HL-60 (cell line): ENCODE measurements around the gene ZNF469.

ENCODE experiments used
- DNase-seq, 2 experiments: peaks; one replicate each; pipeline ENCODE4 v3.0.0-alpha.2; 2010 to 2020; ENCODE audit warnings: low read depth in 1 of 2, low spot score in 1 of 2
- H3K27ac ChIP-seq: fragments of 250-450 bp; sonication (Bioruptor Pico); replicated peaks from 2 replicates; pipeline ENCODE4 v1.5.1; 2020; ENCODE audit warnings: mild to moderate bottlenecking, moderate library complexity
- H3K27me3 ChIP-seq: fragments of 250-450 bp; sonication (Bioruptor Pico); 2 replicates; pipeline ENCODE4 v1.5.1; 2021; ENCODE audit warnings: mild to moderate bottlenecking, moderate library complexity; ENCODE audit not compliant: insufficient read depth, poor library complexity, severe bottlenecking
- H3K4me3 ChIP-seq: replicated peaks from 2 replicates; pipeline ENCODE4 v1.5.1; 2011; ENCODE audit warnings: mild to moderate bottlenecking, control low read depth, low read length; ENCODE audit not compliant: insufficient read depth
- GABPA ChIP-seq: IDR thresholded peaks from 2 replicates; pipeline ENCODE4 v1.6.1; 2012; ENCODE audit warnings: low read depth
- POLR2AphosphoS5 ChIP-seq: IDR thresholded peaks from 2 replicates; pipeline ENCODE4 v1.6.1; 2012; ENCODE audit warnings: low read depth
- SPI1 ChIP-seq: IDR thresholded peaks from 2 replicates; pipeline ENCODE4 v1.6.1; 2012; ENCODE audit warnings: low read depth, mild to moderate bottlenecking, borderline replicate concordance
- TF ChIP-seq, protein P1 (sequence below): IDR thresholded peaks from 2 replicates; pipeline ENCODE4 v1.6.1; 2012; ENCODE audit warnings: low read depth; ENCODE audit not compliant: insufficient replicate concordance
- TF ChIP-seq, protein P2 (sequence below): IDR thresholded peaks from one replicate; pipeline ENCODE4 v1.5.1; 2011; ENCODE audit warnings: low read length, control low read depth, inconsistent platforms; ENCODE audit not compliant: insufficient read depth

The ZNF469 gene

DNA sequence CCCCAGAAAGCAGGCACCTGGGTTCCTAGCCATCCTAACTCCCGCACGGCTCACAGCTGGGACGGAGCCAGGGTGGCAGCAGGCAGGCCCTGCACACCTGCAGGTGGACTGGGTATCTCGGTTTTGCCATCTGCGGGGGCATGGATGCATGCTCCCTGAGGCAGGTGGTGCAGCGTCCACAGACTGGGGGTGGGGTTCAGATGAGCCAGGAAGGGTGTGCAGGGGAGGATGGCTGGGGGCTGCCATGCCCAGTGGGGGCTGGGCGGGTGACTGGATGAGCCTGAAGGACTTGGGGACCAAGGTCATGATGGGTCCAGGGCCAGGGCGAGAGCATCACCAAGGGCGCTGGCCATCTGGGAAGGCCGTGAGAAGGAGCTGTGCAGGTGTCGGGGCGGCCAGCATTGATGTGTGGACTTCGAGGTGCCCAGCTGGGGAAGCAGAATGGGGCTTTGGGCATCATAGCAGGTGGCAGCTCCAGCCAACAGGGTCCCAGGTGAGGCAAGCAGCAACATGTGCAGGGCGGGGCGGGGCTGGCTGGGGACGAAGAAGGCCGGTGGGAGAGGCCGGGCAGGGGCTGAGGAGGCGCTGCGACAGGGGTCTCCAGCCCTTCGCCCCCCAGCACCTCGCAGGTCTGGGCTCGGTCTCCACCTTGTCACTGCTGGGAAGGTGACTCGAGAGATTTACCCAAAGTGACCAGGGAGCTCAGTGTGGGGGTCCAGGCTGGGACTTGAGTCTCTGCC lies 41.0 kb upstream of the ZNF469 start:
- Histone ChIP-seq H3K27me3 (no peaks in the 10 kb centered on the region), H3K4me3 (no peak overlapping the region), H3K27ac (no peak overlapping the region)
- TF ChIP-seq, protein P1, sequence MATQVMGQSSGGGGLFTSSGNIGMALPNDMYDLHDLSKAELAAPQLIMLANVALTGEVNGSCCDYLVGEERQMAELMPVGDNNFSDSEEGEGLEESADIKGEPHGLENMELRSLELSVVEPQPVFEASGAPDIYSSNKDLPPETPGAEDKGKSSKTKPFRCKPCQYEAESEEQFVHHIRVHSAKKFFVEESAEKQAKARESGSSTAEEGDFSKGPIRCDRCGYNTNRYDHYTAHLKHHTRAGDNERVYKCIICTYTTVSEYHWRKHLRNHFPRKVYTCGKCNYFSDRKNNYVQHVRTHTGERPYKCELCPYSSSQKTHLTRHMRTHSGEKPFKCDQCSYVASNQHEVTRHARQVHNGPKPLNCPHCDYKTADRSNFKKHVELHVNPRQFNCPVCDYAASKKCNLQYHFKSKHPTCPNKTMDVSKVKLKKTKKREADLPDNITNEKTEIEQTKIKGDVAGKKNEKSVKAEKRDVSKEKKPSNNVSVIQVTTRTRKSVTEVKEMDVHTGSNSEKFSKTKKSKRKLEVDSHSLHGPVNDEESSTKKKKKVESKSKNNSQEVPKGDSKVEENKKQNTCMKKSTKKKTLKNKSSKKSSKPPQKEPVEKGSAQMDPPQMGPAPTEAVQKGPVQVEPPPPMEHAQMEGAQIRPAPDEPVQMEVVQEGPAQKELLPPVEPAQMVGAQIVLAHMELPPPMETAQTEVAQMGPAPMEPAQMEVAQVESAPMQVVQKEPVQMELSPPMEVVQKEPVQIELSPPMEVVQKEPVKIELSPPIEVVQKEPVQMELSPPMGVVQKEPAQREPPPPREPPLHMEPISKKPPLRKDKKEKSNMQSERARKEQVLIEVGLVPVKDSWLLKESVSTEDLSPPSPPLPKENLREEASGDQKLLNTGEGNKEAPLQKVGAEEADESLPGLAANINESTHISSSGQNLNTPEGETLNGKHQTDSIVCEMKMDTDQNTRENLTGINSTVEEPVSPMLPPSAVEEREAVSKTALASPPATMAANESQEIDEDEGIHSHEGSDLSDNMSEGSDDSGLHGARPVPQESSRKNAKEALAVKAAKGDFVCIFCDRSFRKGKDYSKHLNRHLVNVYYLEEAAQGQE: no peak
- no peak for TF ChIP-seq SPI1
- no peak for TF ChIP-seq GABPA
- TF ChIP-seq, protein P2, sequence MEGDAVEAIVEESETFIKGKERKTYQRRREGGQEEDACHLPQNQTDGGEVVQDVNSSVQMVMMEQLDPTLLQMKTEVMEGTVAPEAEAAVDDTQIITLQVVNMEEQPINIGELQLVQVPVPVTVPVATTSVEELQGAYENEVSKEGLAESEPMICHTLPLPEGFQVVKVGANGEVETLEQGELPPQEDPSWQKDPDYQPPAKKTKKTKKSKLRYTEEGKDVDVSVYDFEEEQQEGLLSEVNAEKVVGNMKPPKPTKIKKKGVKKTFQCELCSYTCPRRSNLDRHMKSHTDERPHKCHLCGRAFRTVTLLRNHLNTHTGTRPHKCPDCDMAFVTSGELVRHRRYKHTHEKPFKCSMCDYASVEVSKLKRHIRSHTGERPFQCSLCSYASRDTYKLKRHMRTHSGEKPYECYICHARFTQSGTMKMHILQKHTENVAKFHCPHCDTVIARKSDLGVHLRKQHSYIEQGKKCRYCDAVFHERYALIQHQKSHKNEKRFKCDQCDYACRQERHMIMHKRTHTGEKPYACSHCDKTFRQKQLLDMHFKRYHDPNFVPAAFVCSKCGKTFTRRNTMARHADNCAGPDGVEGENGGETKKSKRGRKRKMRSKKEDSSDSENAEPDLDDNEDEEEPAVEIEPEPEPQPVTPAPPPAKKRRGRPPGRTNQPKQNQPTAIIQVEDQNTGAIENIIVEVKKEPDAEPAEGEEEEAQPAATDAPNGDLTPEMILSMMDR: no peak
- no peak for TF ChIP-seq POLR2AphosphoS5
- no peak for DNase-seq

DNA sequence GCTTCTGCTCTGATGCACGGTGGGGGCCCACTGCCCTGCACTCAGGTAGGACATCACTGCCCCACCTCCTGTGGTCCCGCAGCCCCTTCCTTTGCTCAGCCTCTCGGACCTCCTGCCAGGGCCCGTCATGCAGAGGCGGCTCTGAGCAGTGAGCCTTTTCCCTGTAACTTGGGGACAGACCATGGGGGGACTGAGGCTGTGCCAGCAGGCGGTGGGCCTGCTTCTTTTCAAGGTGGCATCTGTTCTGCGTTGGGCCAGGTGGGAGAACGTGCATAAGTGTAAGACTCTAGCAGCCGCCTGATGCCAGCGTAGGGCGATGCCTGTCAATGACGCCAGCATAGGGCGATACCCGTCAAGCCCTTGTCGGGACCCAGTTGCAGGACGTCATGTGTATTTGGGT lies 40.3 kb upstream of the ZNF469 start:
- Histone ChIP-seq H3K27ac (no peak overlapping the region), H3K27me3 (no peaks in the 10 kb centered on the region), H3K4me3 (no peak overlapping the region)
- TF ChIP-seq, protein P1: no peak
- TF ChIP-seq GABPA: no peak
- TF ChIP-seq, protein P2: no peak
- TF ChIP-seq POLR2AphosphoS5: no peak
- no peak for TF ChIP-seq SPI1
- no peak for DNase-seq

DNA sequence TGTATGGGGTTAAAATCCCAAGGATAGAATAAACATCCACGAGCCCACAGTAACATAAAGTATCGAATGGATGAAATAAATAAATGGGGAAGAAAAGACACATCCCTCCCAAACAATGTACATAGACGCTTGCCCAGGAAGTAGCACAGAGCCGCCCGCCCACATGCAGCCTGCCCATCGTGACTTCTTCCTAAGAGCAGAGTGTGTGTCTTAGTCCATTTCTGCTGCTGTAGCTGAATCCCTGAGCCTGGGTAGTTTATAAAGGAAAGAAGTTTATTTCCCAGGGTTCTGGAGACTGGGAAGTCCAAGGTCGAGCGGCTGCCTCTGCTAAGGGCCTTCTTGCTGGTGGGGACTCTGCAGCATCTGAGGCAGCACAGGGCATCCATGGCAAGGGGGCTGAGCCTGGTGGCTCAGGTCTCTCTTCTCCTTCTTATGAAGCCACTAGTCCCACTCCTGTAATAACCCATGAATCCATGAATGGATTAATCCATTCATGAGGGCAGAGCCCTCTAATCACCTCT lies 39.4 kb upstream of the ZNF469 start:
- Histone ChIP-seq H3K4me3 (no peak overlapping the region), H3K27me3 (no peaks in the 10 kb centered on the region), H3K27ac (no peak overlapping the region)
- TF ChIP-seq POLR2AphosphoS5 (no peak), GABPA (no peak), SPI1 (no peak)
- TF ChIP-seq, protein P2: no peak
- TF ChIP-seq, protein P1: no peak
- no peak for DNase-seq
